PC-9 (cell line): ENCODE data around the gene BAIAP2L1. TPM values are rescaled to one million over a fixed set of nuclear protein-coding genes. Genes with fewer than 3 reads are reported as not detected.

ENCODE experiments used
- BruUV-seq: library from RNA; stranded (reverse); fragments of 400-500 nt; replicated peaks from 2 replicates; lab custom pipeline; 2021; lab: Mats Ljungman, UMichigan
- CTCF ChIA-PET: fragments of 300-600 bp; sonication (Branson Sonifier 250); formaldehyde crosslinking; loops from one replicate; lab custom pipeline; 2022; ENCODE audit warnings: antibody characterized with exemption; lab: Charles Lee
- POLR2A ChIA-PET: fragments of 300-600 bp; sonication (Branson Sonifier 250); formaldehyde crosslinking; loops from one replicate; lab custom pipeline; 2022; ENCODE audit warnings: antibody characterized with exemption; ENCODE audit not compliant: unreplicated experiment; lab: Charles Lee
- DNase-seq, 2 experiments: peaks; one replicate each; pipeline versions ENCODE4 v3.0.0 to v3.0.0-alpha.2; 2015 to 2022; ENCODE audit warnings: mixed read lengths in 1 of 2
- H2AFZ ChIP-seq: fragments of 200-600 bp; sonication (generic); 2 replicates; pipeline ENCODE4 v1.8.1; 2017; ENCODE audit warnings: antibody characterized with exemption
- H3F3A ChIP-seq: fragments of 200-600 bp; sonication (generic); 2 replicates; pipeline ENCODE4 v1.8.1; 2017; ENCODE audit warnings: antibody characterized with exemption, mild to moderate bottlenecking, low read depth; ENCODE audit not compliant: insufficient read depth
- H3K27ac ChIP-seq: fragments of 200-600 bp; sonication (generic); 2 replicates; pipeline ENCODE4 v1.6.1; 2016; ENCODE audit warnings: mixed run types
- H3K27me3 ChIP-seq: fragments of 200-600 bp; sonication (generic); 2 replicates; pipeline ENCODE4 v1.6.1; 2016; ENCODE audit warnings: low read depth, mixed run types; ENCODE audit not compliant: insufficient read depth
- H3K36me3 ChIP-seq: fragments of 200-600 bp; sonication (generic); 2 replicates; pipeline ENCODE4 v1.6.1; 2016; ENCODE audit warnings: low read depth, mixed run types
- H3K4me1 ChIP-seq: fragments of 200-600 bp; sonication (generic); replicated peaks from 2 replicates; pipeline ENCODE4 v1.6.1; 2016; ENCODE audit warnings: mixed run types; ENCODE audit not compliant: insufficient read depth
- H3K4me2 ChIP-seq: fragments of 200-600 bp; sonication (generic); 2 replicates; pipeline ENCODE4 v1.6.1; 2017; ENCODE audit warnings: mixed run types
- H3K4me3 ChIP-seq: fragments of 200-600 bp; sonication (generic); 2 replicates; pipeline ENCODE4 v1.6.1; 2016; ENCODE audit warnings: mixed run types
- H3K79me2 ChIP-seq: fragments of 200-600 bp; sonication (generic); 2 replicates; pipeline ENCODE4 v1.6.1; 2017; ENCODE audit warnings: low read depth, mixed run types
- H3K9me2 ChIP-seq: fragments of 200-600 bp; sonication (generic); 2 replicates; pipeline ENCODE4 v1.8.1; 2017; ENCODE audit warnings: mild to moderate bottlenecking; ENCODE audit not compliant: insufficient read depth
- H3K9me3 ChIP-seq: fragments of 200-600 bp; sonication (generic); 2 replicates; pipeline ENCODE4 v1.8.1; 2016; ENCODE audit warnings: low read depth; ENCODE audit not compliant: insufficient read depth
- H4K20me1 ChIP-seq: fragments of 200-600 bp; sonication (generic); 2 replicates; pipeline ENCODE4 v1.8.1; 2017; ENCODE audit not compliant: insufficient read depth
- EZH2 ChIP-seq: fragments of 200-600 bp; sonication (generic); IDR thresholded peaks from 2 replicates; pipeline ENCODE4 v1.8.0; 2017; ENCODE audit warnings: antibody characterized with exemption, low read depth
- intact Hi-C: fragments of 100-400 bp; cut with micrococcal nuclease; formaldehyde crosslinking; loops from one replicate; pipeline ENCODE4 v1.10.0; 2022; ENCODE audit not compliant: unreplicated experiment
- total RNA-seq: library from RNA; stranded (reverse); gene quantifications from 2 replicates; pipeline ENCODE4 v1.2.3, GENCODE V29; 2021
- TF ChIP-seq, protein P1 (sequence below): fragments of 200-600 bp; sonication (generic); conservative IDR thresholded peaks from 2 replicates; pipeline ENCODE4 v1.6.1; 2017; ENCODE audit warnings: mixed run types, antibody characterized with exemption, mild to moderate bottlenecking, moderate library complexity

Gene BAIAP2L1
- total RNA-seq, 1 experiment from 2014 or later, result 89.4 TPM

DNA sequence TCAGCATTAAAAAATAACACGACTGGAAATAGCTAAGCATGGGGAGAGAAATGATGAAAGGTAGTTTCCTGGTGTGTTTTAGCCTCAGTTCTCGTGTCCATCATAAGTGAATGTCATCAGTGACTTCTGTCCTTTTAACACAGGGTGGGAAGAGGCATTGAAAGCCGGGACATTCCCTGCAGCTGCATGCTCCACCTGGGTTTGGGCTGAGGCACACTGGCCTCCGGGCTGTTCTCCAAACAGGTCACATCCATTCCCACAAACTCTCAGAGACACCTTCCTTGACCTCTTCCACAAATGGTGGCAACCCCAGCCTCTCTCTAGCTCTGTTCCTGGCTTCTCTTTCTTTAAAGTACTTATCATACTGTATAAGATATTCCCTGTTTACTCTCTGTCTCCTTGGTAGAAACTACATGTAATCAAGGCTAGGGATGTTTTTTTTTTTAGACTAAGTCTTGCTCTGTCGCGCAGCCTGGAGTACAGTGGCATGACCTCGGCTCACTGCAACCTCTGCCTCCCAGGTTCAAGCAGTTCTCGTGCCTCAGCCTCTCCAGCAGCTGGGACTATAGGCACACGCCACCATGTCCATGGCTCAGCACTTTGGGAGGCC lies 22.6 kb downstream of the BAIAP2L1 start:
- peaks cover 19% of the 10 kb centered on the region; the same call in 1 of the 2 replicates for H3F3A ChIP-seq
- no peak overlapping the region for H3K4me3 ChIP-seq
- intact Hi-C loops, result no loop called here
- H4K20me1 ChIP-seq, result peaks cover 33% of the 10 kb centered on the region
- H3K9me2 ChIP-seq, result no peaks in the 10 kb centered on the region
- H3K9me3 ChIP-seq, result no peaks in the 10 kb centered on the region
- no peak overlapping the region for H2AFZ ChIP-seq
- CTCF ChIA-PET, result interaction anchor here (0.5 kb wide), 1 partner anchor 22 kb away, joined by 9 read pairs; the partner anchor contains the start of gene BAIAP2L1
- peaks cover 6% of the 10 kb centered on the region for H3K4me1 ChIP-seq
- TF ChIP-seq, protein P1, sequence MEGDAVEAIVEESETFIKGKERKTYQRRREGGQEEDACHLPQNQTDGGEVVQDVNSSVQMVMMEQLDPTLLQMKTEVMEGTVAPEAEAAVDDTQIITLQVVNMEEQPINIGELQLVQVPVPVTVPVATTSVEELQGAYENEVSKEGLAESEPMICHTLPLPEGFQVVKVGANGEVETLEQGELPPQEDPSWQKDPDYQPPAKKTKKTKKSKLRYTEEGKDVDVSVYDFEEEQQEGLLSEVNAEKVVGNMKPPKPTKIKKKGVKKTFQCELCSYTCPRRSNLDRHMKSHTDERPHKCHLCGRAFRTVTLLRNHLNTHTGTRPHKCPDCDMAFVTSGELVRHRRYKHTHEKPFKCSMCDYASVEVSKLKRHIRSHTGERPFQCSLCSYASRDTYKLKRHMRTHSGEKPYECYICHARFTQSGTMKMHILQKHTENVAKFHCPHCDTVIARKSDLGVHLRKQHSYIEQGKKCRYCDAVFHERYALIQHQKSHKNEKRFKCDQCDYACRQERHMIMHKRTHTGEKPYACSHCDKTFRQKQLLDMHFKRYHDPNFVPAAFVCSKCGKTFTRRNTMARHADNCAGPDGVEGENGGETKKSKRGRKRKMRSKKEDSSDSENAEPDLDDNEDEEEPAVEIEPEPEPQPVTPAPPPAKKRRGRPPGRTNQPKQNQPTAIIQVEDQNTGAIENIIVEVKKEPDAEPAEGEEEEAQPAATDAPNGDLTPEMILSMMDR, result no peak
- no peak for TF ChIP-seq EZH2
- peaks cover 98% of the 10 kb centered on the region for H3K79me2 ChIP-seq
- POLR2A ChIA-PET, result no interaction called here
- H3K36me3 ChIP-seq, result peaks cover 20% of the 10 kb centered on the region; the same call in 1 of the 2 replicates
- BruUV-seq, result no TSS peak
- no peak overlapping the region for H3K27ac ChIP-seq
- DNase-seq, result no peak
- H3K4me2 ChIP-seq, result no peak overlapping the region
- H3K27me3 ChIP-seq, result no peaks in the 10 kb centered on the region

DNA sequence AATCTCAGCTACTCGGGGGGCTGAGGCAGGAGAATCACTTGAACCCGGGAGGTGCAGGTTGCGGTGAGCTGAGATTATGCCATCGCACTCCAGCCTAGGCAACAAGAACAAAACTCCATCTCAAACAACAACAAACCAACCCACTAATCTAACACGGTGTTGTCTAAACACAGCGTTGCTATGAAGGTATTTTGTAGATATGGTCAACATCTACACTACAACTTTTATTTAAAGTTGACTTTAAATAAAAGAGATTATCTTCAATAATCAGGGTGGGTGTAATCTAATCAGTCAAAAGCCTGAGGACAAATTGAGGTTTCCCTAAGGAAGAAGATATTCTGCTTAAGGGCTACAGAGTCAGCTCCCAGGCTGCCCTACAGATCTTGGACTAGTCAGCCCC lies 24.2 kb downstream of the BAIAP2L1 start:
- peaks cover 21% of the 10 kb centered on the region for H3K4me1 ChIP-seq
- ChIA-PET POLR2A (no interaction called here), CTCF (interaction anchor here (0.6 kb wide), 1 partner anchor 12 kb away, joined by 5 read pairs; no protein-coding TSS in a partner anchor)
- intact Hi-C loops, result no loop called here
- H3K9me2 ChIP-seq, result no peaks in the 10 kb centered on the region
- H4K20me1 ChIP-seq, result peaks cover 30% of the 10 kb centered on the region
- H3K27ac ChIP-seq, result no peak overlapping the region
- no peak overlapping the region for H3K4me3 ChIP-seq
- no peak for DNase-seq
- BruUV-seq, result no TSS peak
- no peaks in the 10 kb centered on the region for H3K27me3 ChIP-seq
- H3K4me2 ChIP-seq, result no peak overlapping the region
- peaks cover 98% of the 10 kb centered on the region for H3K79me2 ChIP-seq
- no peak overlapping the region for H2AFZ ChIP-seq
- no peak for TF ChIP-seq EZH2
- TF ChIP-seq, protein P1, result no peak
- H3F3A ChIP-seq, result peaks cover 20% of the 10 kb centered on the region; the same call in 1 of the 2 replicates
- H3K36me3 ChIP-seq, result peaks cover 12% of the 10 kb centered on the region; the same call in 1 of the 2 replicates
- H3K9me3 ChIP-seq, result no peaks in the 10 kb centered on the region

DNA sequence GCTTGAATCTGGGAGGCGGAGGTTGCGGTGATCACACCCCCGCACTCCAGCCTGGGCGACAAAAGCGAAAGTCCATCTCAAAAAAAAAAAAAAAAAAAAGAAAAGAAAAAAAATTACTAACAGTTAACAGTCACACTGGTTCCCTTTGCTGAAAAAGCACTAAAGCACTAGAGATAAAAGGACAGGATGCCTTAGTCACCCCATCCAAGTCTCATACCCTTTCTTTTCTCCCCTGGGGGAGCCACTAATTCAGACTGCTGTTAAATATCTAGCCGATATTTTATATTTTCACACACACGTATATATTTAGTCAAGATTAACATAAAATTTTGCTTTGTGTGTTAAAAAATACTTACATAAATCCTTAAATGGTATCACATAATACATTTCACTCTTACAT lies 25.2 kb downstream of the BAIAP2L1 start:
- POLR2A ChIA-PET, result no interaction called here
- no peaks in the 10 kb centered on the region for H3K9me2 ChIP-seq
- peaks cover 97% of the 10 kb centered on the region for H3K79me2 ChIP-seq
- peaks cover 8% of the 10 kb centered on the region; the same call in 1 of the 2 replicates for H3K36me3 ChIP-seq
- no peak overlapping the region for H3K4me3 ChIP-seq
- H3K4me2 ChIP-seq, result no peak overlapping the region
- intact Hi-C loops, result no loop called here
- H4K20me1 ChIP-seq, result peaks cover 21% of the 10 kb centered on the region
- H3F3A ChIP-seq, result peaks cover 21% of the 10 kb centered on the region; the same call in 1 of the 2 replicates
- no peaks in the 10 kb centered on the region for H3K9me3 ChIP-seq
- H2AFZ ChIP-seq, result no peak overlapping the region
- CTCF ChIA-PET, result no interaction called here
- peaks cover 31% of the 10 kb centered on the region for H3K4me1 ChIP-seq
- no peak for TF ChIP-seq EZH2
- TF ChIP-seq, protein P1, result no peak
- no peak for DNase-seq
- no TSS peak for BruUV-seq
- no peak overlapping the region for H3K27ac ChIP-seq
- H3K27me3 ChIP-seq, result no peaks in the 10 kb centered on the region
